Body of pancreas (tissue), 4 donors: ENCODE results near the gene C10orf53.

ENCODE experiments used
- POLR2A ChIP-seq, 3 donors: fragments of 450-650 bp; IDR thresholded peaks; one replicate each; pipeline ENCODE4 v1.6.1; 2016; ENCODE audit warnings: antibody characterized with exemption in 3 of 3, mild to moderate bottlenecking in 2 of 3
- TF ChIP-seq, protein P1 (sequence below), 7 experiments: fragments of 450-650 bp in 4 of 7; fragments of 200-600 bp in 3 of 7; sonication (generic) in 3 of 7; IDR thresholded peaks; one replicate each; pipeline ENCODE4 v1.5.1; 2016 to 2019; ENCODE audit warnings: antibody characterized with exemption in 7 of 7

DNA sequence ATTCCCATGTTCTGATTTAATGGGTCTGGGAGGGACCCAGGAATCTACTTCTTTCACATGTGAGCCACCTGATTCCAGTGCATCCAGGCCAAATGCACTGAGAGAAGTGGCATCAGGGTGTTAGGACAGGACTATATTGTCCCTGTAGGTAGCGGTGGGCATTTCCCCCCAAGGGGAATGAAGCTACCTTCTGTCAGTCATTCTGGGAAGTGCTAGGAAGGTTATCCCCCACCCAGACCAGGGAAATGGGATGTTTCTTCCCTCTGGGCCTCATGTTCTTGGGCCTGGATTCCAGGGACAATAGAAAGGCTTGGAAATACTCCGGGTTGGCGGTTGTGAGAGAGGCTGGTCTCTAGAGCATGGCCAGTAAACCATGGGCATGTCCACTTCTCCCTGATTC lies 20.8 kb downstream of the C10orf53 start:
- TF ChIP-seq, protein P1, sequence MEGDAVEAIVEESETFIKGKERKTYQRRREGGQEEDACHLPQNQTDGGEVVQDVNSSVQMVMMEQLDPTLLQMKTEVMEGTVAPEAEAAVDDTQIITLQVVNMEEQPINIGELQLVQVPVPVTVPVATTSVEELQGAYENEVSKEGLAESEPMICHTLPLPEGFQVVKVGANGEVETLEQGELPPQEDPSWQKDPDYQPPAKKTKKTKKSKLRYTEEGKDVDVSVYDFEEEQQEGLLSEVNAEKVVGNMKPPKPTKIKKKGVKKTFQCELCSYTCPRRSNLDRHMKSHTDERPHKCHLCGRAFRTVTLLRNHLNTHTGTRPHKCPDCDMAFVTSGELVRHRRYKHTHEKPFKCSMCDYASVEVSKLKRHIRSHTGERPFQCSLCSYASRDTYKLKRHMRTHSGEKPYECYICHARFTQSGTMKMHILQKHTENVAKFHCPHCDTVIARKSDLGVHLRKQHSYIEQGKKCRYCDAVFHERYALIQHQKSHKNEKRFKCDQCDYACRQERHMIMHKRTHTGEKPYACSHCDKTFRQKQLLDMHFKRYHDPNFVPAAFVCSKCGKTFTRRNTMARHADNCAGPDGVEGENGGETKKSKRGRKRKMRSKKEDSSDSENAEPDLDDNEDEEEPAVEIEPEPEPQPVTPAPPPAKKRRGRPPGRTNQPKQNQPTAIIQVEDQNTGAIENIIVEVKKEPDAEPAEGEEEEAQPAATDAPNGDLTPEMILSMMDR (IDR thresholded peaks at IDR 0.05) = no peak
- TF ChIP-seq POLR2A (IDR thresholded peaks at IDR 0.05) = no peak
